GM12873 (cell line): ENCODE data around the gene LARGE1.

ENCODE experiments used
- TF ChIP-seq, protein P1 (sequence below): IDR thresholded peaks from 2 replicates; pipeline ENCODE4 v1.5.1; 2012; ENCODE audit warnings: low read depth, mild to moderate bottlenecking, moderate library complexity, low read length, control low read depth; ENCODE audit not compliant: insufficient read depth; ENCODE audit errors: missing control alignments

Gene LARGE1

DNA sequence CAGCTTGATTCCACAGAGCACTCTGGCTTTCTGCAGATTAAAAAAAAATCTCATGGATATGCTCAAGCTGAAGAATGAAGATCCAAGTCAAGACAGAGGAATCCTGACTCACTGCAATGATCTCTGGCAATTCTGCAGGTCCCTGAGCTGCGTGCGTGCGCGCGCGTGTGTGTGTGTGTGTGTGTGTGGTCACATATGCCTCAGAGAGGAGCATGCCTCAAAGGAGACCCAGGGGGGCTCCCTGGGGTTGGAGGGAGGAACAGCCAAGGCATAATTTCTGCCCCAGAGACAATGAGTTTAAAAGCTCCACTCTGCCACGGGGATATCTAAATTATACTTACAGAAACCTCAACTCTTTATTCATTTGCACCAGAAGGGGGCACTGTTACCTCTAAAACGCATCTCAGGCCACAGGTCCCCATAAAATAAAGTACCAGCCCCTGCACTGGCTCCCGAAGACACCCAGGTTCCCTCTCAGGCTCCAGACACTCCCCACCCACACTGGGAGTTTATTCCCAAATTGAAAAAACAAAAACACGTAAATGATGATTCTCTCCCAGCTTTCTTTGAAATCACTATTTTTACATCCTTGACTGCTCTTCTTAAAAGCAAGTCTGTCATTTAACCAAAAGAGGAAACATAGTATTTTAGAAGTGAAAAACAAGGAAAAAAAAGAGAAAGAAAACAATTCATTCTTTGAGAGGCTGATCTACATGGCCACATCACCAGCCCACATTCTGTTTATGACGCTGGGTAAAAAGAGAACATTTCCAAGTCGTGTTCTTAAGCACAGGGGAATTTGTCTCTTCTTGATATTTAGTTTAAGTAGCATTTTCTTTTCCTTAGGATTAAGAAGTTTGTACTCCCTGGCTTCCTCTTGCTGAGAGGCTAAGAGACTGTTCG lies 401.0 kb downstream of the LARGE1 start:
- TF ChIP-seq, protein P1, sequence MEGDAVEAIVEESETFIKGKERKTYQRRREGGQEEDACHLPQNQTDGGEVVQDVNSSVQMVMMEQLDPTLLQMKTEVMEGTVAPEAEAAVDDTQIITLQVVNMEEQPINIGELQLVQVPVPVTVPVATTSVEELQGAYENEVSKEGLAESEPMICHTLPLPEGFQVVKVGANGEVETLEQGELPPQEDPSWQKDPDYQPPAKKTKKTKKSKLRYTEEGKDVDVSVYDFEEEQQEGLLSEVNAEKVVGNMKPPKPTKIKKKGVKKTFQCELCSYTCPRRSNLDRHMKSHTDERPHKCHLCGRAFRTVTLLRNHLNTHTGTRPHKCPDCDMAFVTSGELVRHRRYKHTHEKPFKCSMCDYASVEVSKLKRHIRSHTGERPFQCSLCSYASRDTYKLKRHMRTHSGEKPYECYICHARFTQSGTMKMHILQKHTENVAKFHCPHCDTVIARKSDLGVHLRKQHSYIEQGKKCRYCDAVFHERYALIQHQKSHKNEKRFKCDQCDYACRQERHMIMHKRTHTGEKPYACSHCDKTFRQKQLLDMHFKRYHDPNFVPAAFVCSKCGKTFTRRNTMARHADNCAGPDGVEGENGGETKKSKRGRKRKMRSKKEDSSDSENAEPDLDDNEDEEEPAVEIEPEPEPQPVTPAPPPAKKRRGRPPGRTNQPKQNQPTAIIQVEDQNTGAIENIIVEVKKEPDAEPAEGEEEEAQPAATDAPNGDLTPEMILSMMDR: peak; percentile 66

DNA sequence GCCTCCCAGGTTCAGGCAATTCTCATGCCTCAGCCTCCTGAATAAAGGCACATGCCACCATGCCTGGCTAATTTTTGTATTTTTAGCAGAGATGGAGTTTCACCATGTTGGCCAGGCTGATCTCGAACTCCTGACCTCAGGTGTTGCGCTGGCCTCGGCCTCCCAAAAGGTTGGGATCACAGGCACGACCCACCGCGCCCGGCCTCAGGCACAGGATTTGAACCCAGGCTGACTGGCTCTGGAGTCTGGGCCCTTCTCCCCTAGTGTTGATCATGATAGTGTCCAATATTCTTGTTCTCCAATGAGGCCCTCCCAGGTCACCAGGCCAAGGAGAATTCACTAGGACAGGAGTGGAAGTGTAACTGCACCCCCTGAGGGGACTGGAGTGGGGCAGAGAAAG lies 401.9 kb downstream of the LARGE1 start:
- TF ChIP-seq, protein P1: no peak

DNA sequence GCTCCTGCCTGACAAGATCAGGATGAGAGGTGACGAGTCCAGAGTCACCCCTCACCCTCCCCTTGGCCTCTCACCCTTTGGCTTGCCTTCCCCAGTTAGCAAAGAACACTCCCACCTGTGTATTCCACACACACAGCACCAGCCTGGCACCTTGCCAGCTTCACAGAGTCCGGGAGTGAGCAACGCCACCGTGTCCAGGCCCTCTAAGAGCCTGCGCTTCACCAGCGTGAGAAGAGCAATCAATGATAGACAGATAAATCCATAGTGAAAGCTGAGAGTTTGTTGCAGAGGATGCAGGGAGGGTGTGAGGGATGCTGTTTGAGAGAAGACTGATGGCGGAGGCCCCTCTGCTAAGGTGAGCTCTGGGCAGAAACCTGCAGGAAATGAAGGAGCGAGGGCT lies 404.5 kb downstream of the LARGE1 start:
- TF ChIP-seq, protein P1: no peak

DNA sequence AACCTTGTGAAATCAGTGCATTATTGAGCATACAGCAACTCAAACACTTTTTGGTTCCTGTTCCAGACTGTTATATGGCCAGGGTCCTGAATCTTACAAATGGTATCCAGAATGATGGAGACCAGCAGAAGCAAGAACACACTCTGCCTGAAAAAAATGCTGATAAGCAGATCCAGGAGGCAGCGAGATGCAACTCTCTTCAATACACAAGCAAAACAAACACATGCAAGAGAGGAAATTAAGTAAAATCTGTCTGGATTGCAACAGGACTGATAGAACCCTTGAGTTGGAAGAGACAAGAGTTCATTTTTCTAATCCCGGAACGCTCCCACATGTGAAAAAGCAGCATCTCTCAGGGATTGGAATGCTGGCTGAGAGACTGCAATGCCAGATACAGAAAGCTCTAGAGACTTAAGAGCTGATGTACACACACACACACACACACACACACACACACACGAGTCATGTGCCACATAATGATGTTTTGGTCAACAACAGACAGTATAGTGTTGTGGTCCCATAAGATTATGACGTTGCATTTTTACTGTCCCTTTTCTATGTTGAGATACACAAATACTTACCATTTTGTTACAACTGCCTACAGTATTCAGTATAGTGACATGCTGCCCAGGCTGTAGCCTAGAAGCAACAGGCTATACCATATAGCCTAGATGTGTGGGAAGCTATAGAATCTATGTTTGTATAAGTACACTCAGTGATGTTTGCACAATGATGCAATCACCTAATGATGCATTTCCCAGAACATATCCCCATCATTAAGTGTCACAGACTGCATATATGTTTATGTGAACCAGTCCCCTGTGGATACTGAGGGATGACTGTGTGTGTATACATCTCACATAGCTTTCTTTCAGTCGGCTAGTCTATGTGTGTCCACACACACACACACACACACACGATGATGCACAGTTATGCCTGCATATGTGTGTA lies 406.6 kb downstream of the LARGE1 start:
- TF ChIP-seq, protein P1: no peak

DNA sequence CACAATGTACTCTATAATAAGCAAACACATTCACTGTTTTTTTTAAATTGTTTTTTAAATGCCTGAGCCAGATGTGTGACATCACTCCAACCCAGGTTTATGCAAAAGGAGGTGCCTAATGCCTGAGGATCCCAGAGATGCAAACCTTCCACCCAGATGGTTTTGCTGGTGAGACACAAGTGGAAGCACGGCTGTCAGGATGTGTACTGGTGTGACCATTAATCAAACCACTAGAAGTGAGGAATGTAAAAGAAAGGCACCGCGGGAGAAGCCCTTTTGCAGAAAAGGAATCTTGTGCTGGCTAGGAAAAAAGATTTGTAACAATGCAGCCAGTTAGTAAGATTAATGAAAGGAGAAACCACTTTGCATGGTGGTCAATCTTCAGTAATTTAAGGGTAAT lies 407.4 kb downstream of the LARGE1 start:
- TF ChIP-seq, protein P1: no peak

DNA sequence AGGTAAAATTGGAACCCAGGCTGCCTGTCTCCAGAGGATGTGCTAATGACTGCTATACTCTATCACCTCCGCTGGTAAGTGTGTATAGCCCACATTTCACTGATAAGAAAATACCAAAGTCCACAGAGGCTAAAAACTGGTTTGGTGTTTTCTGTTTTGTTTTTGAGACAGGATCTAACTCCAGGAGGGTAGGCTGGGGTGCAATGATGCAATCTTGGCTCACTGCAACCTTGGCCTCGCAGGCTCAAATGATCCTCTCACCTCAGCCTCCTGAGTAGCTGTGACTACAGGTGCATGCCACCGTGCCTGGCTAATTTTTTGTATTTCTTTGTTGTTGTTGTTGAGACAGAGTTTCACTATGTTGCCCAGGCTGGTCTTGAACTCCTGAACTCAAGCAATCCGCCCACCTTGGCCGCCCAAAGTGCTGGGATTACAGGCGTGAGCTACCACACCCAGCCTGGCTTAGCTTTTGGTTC lies 409.8 kb downstream of the LARGE1 start:
- TF ChIP-seq, protein P1: no peak
